Fibroblast of pulmonary artery (primary cell): ENCODE measurements around the gene BNIP2.

Experiments
- DNase-seq: peaks from one replicate; pipeline ENCODE4 v3.0.0-alpha.2; 2010; ENCODE audit warnings: low read depth
- H3K4me3 ChIP-seq: replicated peaks from 2 replicates; pipeline ENCODE4 v1.5.1; 2011; ENCODE audit warnings: low read depth, mild to moderate bottlenecking, control low read depth, low read length, moderate library complexity
- CTCF ChIP-seq: IDR thresholded peaks from 2 replicates; pipeline ENCODE4 v1.5.1; 2011; ENCODE audit warnings: mild to moderate bottlenecking, control low read depth, low read length, inconsistent platforms; ENCODE audit errors: missing control alignments

The BNIP2 gene

GRCh38 chr15:59722037-59722436, 32.9 kb upstream of the BNIP2 start:
- no peak for DNase-seq
- no peak for TF ChIP-seq CTCF
- no peak overlapping the region for H3K4me3 ChIP-seq

GRCh38 chr15:59721411-59721810, 32.3 kb upstream of the BNIP2 start:
- no peak overlapping the region for H3K4me3 ChIP-seq
- TF ChIP-seq CTCF, result no peak

GRCh38 chr15:59713177-59713576, 24.1 kb upstream of the BNIP2 start:
- H3K4me3 ChIP-seq, result no peak overlapping the region
- no peak for DNase-seq
- TF ChIP-seq CTCF, result no peak

More at GRCh38 chr15:59721411-59721810, 32.3 kb upstream of the BNIP2 start:
- no peak for DNase-seq

GRCh38 chr15:59711451-59712243, 22.5 kb upstream of the BNIP2 start:
- no peak for DNase-seq
- no peak overlapping the region for H3K4me3 ChIP-seq
- no peak for TF ChIP-seq CTCF

- no peak for DNase-seq
- no peak overlapping the region for H3K4me3 ChIP-seq
- TF ChIP-seq CTCF, result no peak
These were observed 18.5 kb upstream of the BNIP2 start for GRCh38 chr15:59707619-59708018.

- H3K4me3 ChIP-seq, result no peak overlapping the region
- no peak for DNase-seq
- TF ChIP-seq CTCF, result no peak
These were observed 15.1 kb upstream of the BNIP2 start for GRCh38 chr15:59703979-59704796.

GRCh38 chr15:59702351-59702750, 13.2 kb upstream of the BNIP2 start:
- DNase-seq, result no peak
- H3K4me3 ChIP-seq, result no peak overlapping the region
- TF ChIP-seq CTCF, result no peak
